GM10847 (cell line): ENCODE results near the gene SPRR2A.

Experiments used
- POLR2A ChIP-seq: IDR thresholded peaks from 2 replicates; pipeline ENCODE4 v1.6.1; 2011; ENCODE audit not compliant: insufficient read length; ENCODE audit errors: extremely low read depth

The SPRR2A gene

GRCh38 chr1:153057375-153057774 is at the start of gene SPRR2A:
TSS of gene SPRR2A (minus strand) at chr1:153057512. CDS start at chr1:153056735, 777 bp downstream.
- TF ChIP-seq POLR2A, result no peak

- TF ChIP-seq POLR2A, result no peak
These were observed 42.9 kb upstream of the SPRR2A start for GRCh38 chr1:153100245-153100644.

- TF ChIP-seq POLR2A, result no peak
These were observed 42.2 kb upstream of the SPRR2A start for GRCh38 chr1:153099461-153100045.

- no peak for TF ChIP-seq POLR2A
These were observed 38.5 kb upstream of the SPRR2A start for GRCh38 chr1:153095764-153096163.

- no peak for TF ChIP-seq POLR2A
These were observed 37.1 kb upstream of the SPRR2A start, which contains the start of gene SPRR2E for GRCh38 chr1:153094426-153094825. TSS of gene SPRR2E (minus strand) at chr1:153094526. CDS start at chr1:153093751, 775 bp downstream.

- TF ChIP-seq POLR2A, result no peak
These were observed 30.3 kb upstream of the SPRR2A start for GRCh38 chr1:153087652-153088051.

- TF ChIP-seq POLR2A, result no peak
These were observed 24.4 kb upstream of the SPRR2A start for GRCh38 chr1:153081736-153082135.

- no peak for TF ChIP-seq POLR2A
These were observed 15.8 kb upstream of the SPRR2A start for GRCh38 chr1:153072806-153073726.

GRCh38 chr1:153071511-153071910 is 14.2 kb upstream of the SPRR2A start, which contains the start of gene SPRR2B:
TSS of gene SPRR2B (minus strand) at chr1:153071611. CDS start at chr1:153070839, 772 bp downstream.
- TF ChIP-seq POLR2A, result no peak

- no peak for TF ChIP-seq POLR2A
These were observed 12.9 kb upstream of the SPRR2A start for GRCh38 chr1:153070243-153070642.

GRCh38 chr1:153058826-153059784 is 1.8 kb upstream of the SPRR2A start:
- no peak for TF ChIP-seq POLR2A

GRCh38 chr1:153058154-153058553 is 842 bp upstream of the SPRR2A start:
- no peak for TF ChIP-seq POLR2A

- TF ChIP-seq POLR2A, result no peak
These were observed 8.1 kb downstream of the SPRR2A start for GRCh38 chr1:153049211-153049610.

GRCh38 chr1:153040950-153041631 is 16.2 kb downstream of the SPRR2A start, which contains the start of gene SPRR2D:
TSS of gene SPRR2D (minus strand) at chr1:153041120. CDS start at chr1:153040346, 774 bp downstream.
- TF ChIP-seq POLR2A, result no peak
